B cell (primary cell): ENCODE results near the gene CCDC14. TPM values are rescaled to one million over a fixed set of nuclear protein-coding genes. Genes with fewer than 3 reads are reported as not detected.

Source experiments
- ATAC-seq: fragments of 200-7000 bp; cut with Tn5 transposase; one replicate; pipeline ENCODE4 v1.10.0; 2021; ENCODE audit warnings: low read depth, mild to moderate bottlenecking, moderate number of reproducible peaks, moderate library complexity
- CTCF ChIA-PET: fragments of 350-600 bp; sonication (Branson Sonifier 250); formaldehyde crosslinking; loops from one replicate; lab custom pipeline; 2021; ENCODE audit warnings: antibody characterized with exemption, inconsistent platforms; lab: Charles Lee
- POLR2A ChIA-PET: fragments of 350-600 bp; sonication (Branson Sonifier 250); formaldehyde crosslinking; loops from one replicate; lab custom pipeline; 2021; ENCODE audit warnings: antibody characterized with exemption; lab: Charles Lee
- DNase-seq: peaks from one replicate; pipeline ENCODE4 v3.0.0; 2013
- H2AFZ ChIP-seq: 2 replicates; pipeline ENCODE4 v1.6.1; 2012; ENCODE audit warnings: mild to moderate bottlenecking, low read depth, low read length; ENCODE audit not compliant: insufficient read depth, poor library complexity, severe bottlenecking
- H3K27ac ChIP-seq, 2 donors: 1 replicate in 1 of 2; 2 replicates in 1 of 2; pipeline ENCODE4 v1.5.1; 2012 to 2013; ENCODE audit warnings: low read length in 2 of 2, mild to moderate bottlenecking in 2 of 2, moderate library complexity in 1 of 2
- H3K27me3 ChIP-seq, 4 experiments: fragments of 200-600 bp in 1 of 4; sonication (generic) in 1 of 4; replicated peaks in 1 of 4; 1 replicate in 2 of 4; 2 replicates in 2 of 4; pipeline versions ENCODE4 v1.6.1 to v1.7.0; 2013 to 2016; ENCODE audit warnings: low read length in 3 of 4, mild to moderate bottlenecking in 2 of 4, mixed read lengths in 1 of 4, moderate library complexity in 1 of 4; ENCODE audit not compliant: insufficient read depth in 4 of 4, control insufficient read depth in 3 of 4; ENCODE audit errors: control extremely low read depth in 1 of 4
- H3K36me3 ChIP-seq, 2 experiments: replicated peaks in 1 of 2; 1 replicate in 1 of 2; 2 replicates in 1 of 2; pipeline versions ENCODE4 v1.6.1 to v1.7.1; 2013; ENCODE audit warnings: low read length in 1 of 2; ENCODE audit not compliant: insufficient read depth in 2 of 2, control insufficient read depth in 1 of 2; ENCODE audit errors: control extremely low read depth in 1 of 2, extremely low read depth in 1 of 2
- H3K4me1 ChIP-seq, 2 donors: fragments of 200-600 bp in 1 of 2; sonication (generic) in 1 of 2; 1 replicate in 1 of 2; 2 replicates in 1 of 2; pipeline versions ENCODE4 v1.5.1 to v1.6.1; 2013 to 2017; ENCODE audit warnings: low read length in 2 of 2; ENCODE audit not compliant: control insufficient read depth in 2 of 2, insufficient read depth in 2 of 2
- H3K4me2 ChIP-seq: replicated peaks from 2 replicates; pipeline ENCODE3; 2012; ENCODE audit warnings: mild to moderate bottlenecking, low read depth, low read length; ENCODE audit not compliant: poor library complexity, severe bottlenecking
- H3K4me3 ChIP-seq, 5 experiments: fragments of 200-600 bp in 1 of 5; sonication (generic) in 1 of 5; 1 replicate in 3 of 5; 2 replicates in 2 of 5; pipeline versions ENCODE4 v1.5.1 to v1.7.0; 2011 to 2016; ENCODE audit warnings: low read length in 4 of 5, mild to moderate bottlenecking in 4 of 5, low read depth in 2 of 5, control low read depth in 1 of 5, moderate library complexity in 1 of 5; ENCODE audit not compliant: insufficient read depth in 1 of 5; ENCODE audit errors: control extremely low read depth in 1 of 5, extremely low read depth in 1 of 5
- H3K79me2 ChIP-seq: fragments of 200-600 bp; sonication (generic); one replicate; pipeline ENCODE4 v1.6.0; 2016; ENCODE audit warnings: low read length; ENCODE audit not compliant: control insufficient read depth, insufficient read depth
- H3K9ac ChIP-seq: fragments of 200-600 bp; sonication (generic); 2 replicates; pipeline ENCODE4 v1.6.1; 2017; ENCODE audit warnings: mild to moderate bottlenecking, low read length, moderate library complexity
- H3K9me3 ChIP-seq, 3 donors: one replicate each; pipeline versions ENCODE4 v1.6.1 to v1.7.1; 2013; ENCODE audit warnings: low read length in 2 of 3; ENCODE audit not compliant: control insufficient read depth in 2 of 3, insufficient read depth in 1 of 3; ENCODE audit errors: control extremely low read depth in 1 of 3
- H4K20me1 ChIP-seq: 2 replicates; pipeline ENCODE4 v1.6.0; 2012; ENCODE audit warnings: mild to moderate bottlenecking, low read length; ENCODE audit not compliant: insufficient read depth, control insufficient read depth, poor library complexity, severe bottlenecking
- H3K27ac Mint-ChIP-seq: one replicate; pipeline ENCODE4 v1.8.0; 2021; ENCODE audit warnings: mixed read lengths
- H3K27me3 Mint-ChIP-seq: one replicate; pipeline ENCODE4 v1.8.0; 2021; ENCODE audit warnings: mixed read lengths
- H3K4me1 Mint-ChIP-seq: one replicate; pipeline ENCODE4 v1.8.0; 2021; ENCODE audit warnings: mixed read lengths
- H3K4me3 Mint-ChIP-seq: one replicate; pipeline ENCODE4 v1.8.0; 2021; ENCODE audit warnings: mixed read lengths
- H3K9me3 Mint-ChIP-seq: one replicate; pipeline ENCODE4 v1.8.0; 2022; ENCODE audit warnings: mixed read lengths; ENCODE audit not compliant: insufficient read depth
- EZH2 ChIP-seq: IDR thresholded peaks from 2 replicates; pipeline ENCODE4 v1.6.1; 2012; ENCODE audit warnings: borderline replicate concordance, low read depth, mild to moderate bottlenecking, moderate library complexity, low read length; ENCODE audit not compliant: insufficient read depth, poor library complexity, severe bottlenecking
- WGBS: methylation state at CpG from one replicate; pipeline ENCODE4 v1.1.5; 2013; ENCODE audit warnings: missing lambda C conversion rate; ENCODE audit not compliant: insufficient coverage; 5-methylcytosine and 5-hydroxymethylcytosine counted together
- intact Hi-C: fragments of 100-400 bp; cut with micrococcal nuclease; formaldehyde crosslinking; loops from one replicate; pipeline ENCODE4 v1.10.0; 2022
- polyA plus RNA-seq: library from polyadenylated mRNA; depleted of rRNA; stranded (reverse); fragments of >200 nt; gene quantifications from 2 replicates; pipeline ENCODE4 v1.2.3, GENCODE V29; 2012
- total RNA-seq, 2 donors: library from RNA; stranded (reverse); fragments of 120-200 nt in 1 of 2; gene quantifications; 1 replicate in 1 of 2; 2 replicates in 1 of 2; pipeline versions ENCODE4 v1.2.3 to v1.2.4, GENCODE V29; 2013 to 2022
- TF ChIP-seq, protein P1 (sequence below): fragments of 200-600 bp; IDR thresholded peaks from one replicate; pipeline ENCODE4 v1.8.0; 2022; ENCODE audit warnings: antibody characterized with exemption, mild to moderate bottlenecking

CCDC14 gene
- total and polyA plus RNA-seq, 2 donors (not counting 1 experiment from before 2014, with no cell fraction given): 35.3 to 54.2 TPM

DNA sequence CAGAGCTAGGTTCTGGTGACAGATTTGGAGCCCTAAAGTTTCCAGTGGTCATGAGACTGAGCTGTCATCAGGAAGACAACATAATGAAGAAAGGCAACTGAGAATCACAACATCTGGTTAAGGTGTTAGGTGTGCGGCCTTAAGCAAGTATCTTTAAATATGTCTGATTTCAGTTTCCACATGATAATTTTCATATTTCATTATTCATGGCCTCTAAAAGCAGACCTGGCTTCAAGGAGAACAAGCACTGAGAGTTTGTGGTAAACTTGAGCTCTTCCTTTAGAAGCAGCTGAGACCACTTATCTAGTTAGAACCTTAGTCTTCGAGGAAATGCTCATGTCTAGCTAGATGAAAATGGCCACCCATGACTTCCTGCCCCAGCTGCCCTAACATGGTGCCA lies 51.2 kb downstream of the CCDC14 start:
- H3K27me3 Mint-ChIP-seq: no peaks in the 10 kb centered on the region
- no peak overlapping the region for H3K4me2 ChIP-seq
- no peaks in the 10 kb centered on the region for H3K9me3 Mint-ChIP-seq
- H2AFZ ChIP-seq: no peak overlapping the region
- H3K27ac Mint-ChIP-seq: no peak overlapping the region
- H3K79me2 ChIP-seq: no peaks in the 10 kb centered on the region
- H3K4me1 Mint-ChIP-seq: no peaks in the 10 kb centered on the region
- POLR2A ChIA-PET: no interaction called here
- H3K4me3 Mint-ChIP-seq: no peak overlapping the region
- CTCF ChIA-PET: no interaction called here
- no peak for ATAC-seq
- intact Hi-C loops: no loop called here
- H3K4me1 ChIP-seq: no peaks in the 10 kb centered on the region
- no peaks in the 10 kb centered on the region for H3K27me3 ChIP-seq
- no peak overlapping the region for H3K9ac ChIP-seq
- H3K9me3 ChIP-seq: no peaks in the 10 kb centered on the region
- no peaks in the 10 kb centered on the region for H4K20me1 ChIP-seq
- no peak overlapping the region for H3K27ac ChIP-seq
- H3K4me3 ChIP-seq: no peak overlapping the region
- TF ChIP-seq EZH2: no peak
- TF ChIP-seq, protein P1, sequence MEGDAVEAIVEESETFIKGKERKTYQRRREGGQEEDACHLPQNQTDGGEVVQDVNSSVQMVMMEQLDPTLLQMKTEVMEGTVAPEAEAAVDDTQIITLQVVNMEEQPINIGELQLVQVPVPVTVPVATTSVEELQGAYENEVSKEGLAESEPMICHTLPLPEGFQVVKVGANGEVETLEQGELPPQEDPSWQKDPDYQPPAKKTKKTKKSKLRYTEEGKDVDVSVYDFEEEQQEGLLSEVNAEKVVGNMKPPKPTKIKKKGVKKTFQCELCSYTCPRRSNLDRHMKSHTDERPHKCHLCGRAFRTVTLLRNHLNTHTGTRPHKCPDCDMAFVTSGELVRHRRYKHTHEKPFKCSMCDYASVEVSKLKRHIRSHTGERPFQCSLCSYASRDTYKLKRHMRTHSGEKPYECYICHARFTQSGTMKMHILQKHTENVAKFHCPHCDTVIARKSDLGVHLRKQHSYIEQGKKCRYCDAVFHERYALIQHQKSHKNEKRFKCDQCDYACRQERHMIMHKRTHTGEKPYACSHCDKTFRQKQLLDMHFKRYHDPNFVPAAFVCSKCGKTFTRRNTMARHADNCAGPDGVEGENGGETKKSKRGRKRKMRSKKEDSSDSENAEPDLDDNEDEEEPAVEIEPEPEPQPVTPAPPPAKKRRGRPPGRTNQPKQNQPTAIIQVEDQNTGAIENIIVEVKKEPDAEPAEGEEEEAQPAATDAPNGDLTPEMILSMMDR: no peak
- WGBS: no CpG with 5 or more reads among the region's 2 CpGs
- peaks cover 0 to under 1% of the 10 kb centered on the region in 2 experiments for H3K36me3 ChIP-seq
- no peak for DNase-seq

DNA sequence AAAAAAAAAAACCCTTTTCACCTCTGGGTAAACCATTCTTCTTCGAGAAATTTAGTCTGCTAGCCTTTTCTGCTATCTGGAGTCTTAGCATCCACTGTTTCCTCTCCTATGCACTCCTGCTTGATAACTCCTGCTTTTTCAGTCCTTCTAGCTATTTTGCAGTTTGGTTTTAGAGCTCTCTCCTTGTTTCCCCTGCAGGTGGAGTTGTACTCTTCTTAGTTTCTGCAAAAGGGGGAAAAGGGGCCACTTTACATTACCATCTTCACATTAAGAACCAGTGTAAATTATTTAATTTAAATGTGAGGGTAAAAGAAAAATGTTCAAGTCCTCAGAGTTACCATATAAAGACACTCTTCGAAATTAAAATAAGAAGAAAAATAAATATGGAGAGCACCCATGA lies 53.3 kb downstream of the CCDC14 start:
- Histone ChIP-seq H3K4me2 (no peak overlapping the region), H3K9ac (no peak overlapping the region), H3K27me3 (no peaks in the 10 kb centered on the region), H2AFZ (no peak overlapping the region), H3K27ac (no peak overlapping the region), H3K4me3 (no peak overlapping the region), H3K9me3 (no peaks in the 10 kb centered on the region), H3K4me1 (no peaks in the 10 kb centered on the region), H3K79me2 (no peaks in the 10 kb centered on the region), H3K36me3 (no peaks in the 10 kb centered on the region), H4K20me1 (no peaks in the 10 kb centered on the region)
- Mint-ChIP-seq H3K9me3 (no peaks in the 10 kb centered on the region), H3K27ac (no peak overlapping the region), H3K4me1 (no peaks in the 10 kb centered on the region), H3K27me3 (no peaks in the 10 kb centered on the region), H3K4me3 (no peak overlapping the region)
- ATAC-seq: no peak
- TF ChIP-seq, protein P1: no peak
- no peak for TF ChIP-seq EZH2
- no peak for DNase-seq
- intact Hi-C loops: no loop called here
- CTCF ChIA-PET: interaction anchor here (0.7 kb wide), 1 partner anchor 75 kb away, joined by 4 read pairs; no protein-coding TSS in a partner anchor
- POLR2A ChIA-PET: no interaction called here
- 67% methylated on average over 1 of the region's 2 CpGs for WGBS
